Adrenal gland (tissue), 5 donors: ENCODE measurements around the gene ERC2.

ENCODE experiments used
- CTCF ChIP-seq, 6 experiments: fragments of 450-650 bp in 4 of 6; fragments of 200-600 bp in 2 of 6; sonication (generic) in 1 of 6; IDR thresholded peaks; 1 replicate in 5 of 6; 2 replicates in 1 of 6; pipeline versions ENCODE4 v1.5.1 to v1.8.0; 2016 to 2021; ENCODE audit warnings: antibody characterized with exemption in 6 of 6, mild to moderate bottlenecking in 2 of 6, moderate library complexity in 1 of 6
- POLR2A ChIP-seq, 2 donors: fragments of 450-650 bp; IDR thresholded peaks; one replicate each; pipeline ENCODE4 v1.6.1; 2017; ENCODE audit warnings: antibody characterized with exemption in 2 of 2, mild to moderate bottlenecking in 2 of 2, moderate library complexity in 1 of 2
- donor health status: DM: no; HTN: no; CAD: no.

- TF ChIP-seq CTCF (IDR thresholded peaks at IDR 0.05) = no peak
- no peak for TF ChIP-seq POLR2A (IDR thresholded peaks at IDR 0.05)
Observed at GRCh38 chr3:56477646-56478045, 9.4 kb upstream of the ERC2 start.
